Kidney (tissue), 14 donors: ENCODE data around the gene ITPK1. TPM values are rescaled to one million over a fixed set of nuclear protein-coding genes. Genes with fewer than 3 reads are reported as not detected.

ENCODE experiments used
- DNase-seq, 5 donors: peaks; one replicate each; pipeline ENCODE4 v3.0.0-alpha.2; 2013 to 2020
- FAIRE-seq: peaks from 2 replicates; lab custom pipeline; 2012; peaks lifted over from hg19 to GRCh38; lab: Jason Lieb, UNC
- H3K27ac ChIP-seq, 2 donors: one replicate each; pipeline ENCODE4 v1.7.0; 2013; ENCODE audit warnings: low read depth in 2 of 2, low read length in 2 of 2, inconsistent platforms in 1 of 2
- H3K27me3 ChIP-seq: one replicate; pipeline ENCODE4 v1.7.1; 2013; ENCODE audit warnings: low read length, inconsistent platforms; ENCODE audit not compliant: control insufficient read depth, insufficient read depth
- H3K36me3 ChIP-seq, 3 donors: one replicate each; pipeline versions ENCODE4 v1.7.0 to v1.7.1; 2013; ENCODE audit warnings: low read length in 3 of 3, control low read depth in 1 of 3, inconsistent platforms in 1 of 3; ENCODE audit not compliant: insufficient read depth in 3 of 3, control insufficient read depth in 2 of 3
- H3K4me1 ChIP-seq, 3 donors: one replicate each; pipeline versions ENCODE4 v1.7.0 to v1.7.1; 2013; ENCODE audit warnings: low read length in 3 of 3, inconsistent platforms in 1 of 3, low read depth in 1 of 3; ENCODE audit not compliant: control insufficient read depth in 2 of 3, insufficient read depth in 2 of 3
- H3K4me3 ChIP-seq, 3 donors: one replicate each; pipeline versions ENCODE4 v1.7.0 to v1.8.1; 2013; ENCODE audit warnings: low read length in 3 of 3, control low read depth in 1 of 3, inconsistent platforms in 1 of 3
- H3K9ac ChIP-seq, 3 donors: one replicate each; pipeline versions ENCODE4 v1.7.0 to v1.7.1; 2013; ENCODE audit warnings: low read length in 3 of 3, control low read depth in 1 of 3, inconsistent platforms in 1 of 3
- H3K9me3 ChIP-seq, 3 donors: one replicate each; pipeline versions ENCODE4 v1.7.0 to v1.7.1; 2013; ENCODE audit warnings: low read length in 3 of 3, control low read depth in 1 of 3, inconsistent platforms in 1 of 3; ENCODE audit not compliant: control insufficient read depth in 2 of 3, insufficient read depth in 1 of 3
- CTCF ChIP-seq: IDR thresholded peaks from 3 replicates; pipeline ENCODE4 v1.5.1; 2012; ENCODE audit warnings: mild to moderate bottlenecking, moderate library complexity, borderline replicate concordance; ENCODE audit not compliant: insufficient read depth; ENCODE audit errors: extremely low read depth
- intact Hi-C: fragments of 100-400 bp; cut with DNase I; formaldehyde crosslinking; loops from one replicate; pipeline ENCODE4 v1.11.1; 2022
- polyA plus RNA-seq: library from polyadenylated mRNA; stranded (reverse); fragments of 350-450 nt; fragmentation: Illumina TruSeq; extraction: RNeasy Lipid Tissue Mini Kit (QIAGEN cat#74804); gene quantifications from one replicate; pipeline ENCODE4 v1.2.3, GENCODE V29; 2014; ENCODE audit warnings: low read depth, low replicate concordance; ENCODE audit not compliant: insufficient read depth
- total RNA-seq: library from RNA; stranded (reverse); fragmentation: NEBNext Ultra II Directional; extraction: Animal tissue kit (Norgen Biotek cat#: 25700); gene quantifications from one replicate; pipeline ENCODE4 v1.2.1, GENCODE V29; 2021
- donor health status: control.
- donor health status: control.
- donor health status: control.
- donor health status: control.
- donor health status: control.
- donor health status: DM: yes; HTN: yes; CAD: no.
- donor health status: Normal renal cell carcinoma (clear cell type).

Gene ITPK1
- total and polyA plus RNA-seq, 2 donors from 2014 or later = 43.6 to 92.0 TPM

GRCh38 chr14:93148979-93149378 is 33.3 kb upstream of the ITPK1 start:
- intact Hi-C loops = no loop called here
- no peak overlapping the region for H3K9ac ChIP-seq
- DNase-seq = peak in 1 of 5 donors; percentile 40
- no peak for TF ChIP-seq CTCF
- H3K27me3 ChIP-seq = no peaks in the 10 kb centered on the region
- H3K9me3 ChIP-seq = no peaks in the 10 kb centered on the region
- H3K36me3 ChIP-seq = no peaks in the 10 kb centered on the region
- no peak for FAIRE-seq
- H3K4me1 ChIP-seq = peaks cover 0 to 10% (median 8%) of the 10 kb centered on the region in 3 donors
- no peak overlapping the region for H3K27ac ChIP-seq
- H3K4me3 ChIP-seq = no peak overlapping the region

- FAIRE-seq (no peak), DNase-seq (peak in 1 of 5 donors; percentile 6)
- H3K27ac ChIP-seq = no peak overlapping the region
- no peaks in the 10 kb centered on the region for H3K36me3 ChIP-seq
- H3K4me3 ChIP-seq = no peak overlapping the region
- intact Hi-C loops = no loop called here
- no peak for TF ChIP-seq CTCF
- no peaks in the 10 kb centered on the region for H3K9me3 ChIP-seq
- H3K9ac ChIP-seq = no peak overlapping the region
- H3K27me3 ChIP-seq = no peaks in the 10 kb centered on the region
- peaks cover 0 to 9% (median 7%) of the 10 kb centered on the region in 3 donors for H3K4me1 ChIP-seq
These were observed 30.4 kb upstream of the ITPK1 start for GRCh38 chr14:93146119-93146518.

DNA sequence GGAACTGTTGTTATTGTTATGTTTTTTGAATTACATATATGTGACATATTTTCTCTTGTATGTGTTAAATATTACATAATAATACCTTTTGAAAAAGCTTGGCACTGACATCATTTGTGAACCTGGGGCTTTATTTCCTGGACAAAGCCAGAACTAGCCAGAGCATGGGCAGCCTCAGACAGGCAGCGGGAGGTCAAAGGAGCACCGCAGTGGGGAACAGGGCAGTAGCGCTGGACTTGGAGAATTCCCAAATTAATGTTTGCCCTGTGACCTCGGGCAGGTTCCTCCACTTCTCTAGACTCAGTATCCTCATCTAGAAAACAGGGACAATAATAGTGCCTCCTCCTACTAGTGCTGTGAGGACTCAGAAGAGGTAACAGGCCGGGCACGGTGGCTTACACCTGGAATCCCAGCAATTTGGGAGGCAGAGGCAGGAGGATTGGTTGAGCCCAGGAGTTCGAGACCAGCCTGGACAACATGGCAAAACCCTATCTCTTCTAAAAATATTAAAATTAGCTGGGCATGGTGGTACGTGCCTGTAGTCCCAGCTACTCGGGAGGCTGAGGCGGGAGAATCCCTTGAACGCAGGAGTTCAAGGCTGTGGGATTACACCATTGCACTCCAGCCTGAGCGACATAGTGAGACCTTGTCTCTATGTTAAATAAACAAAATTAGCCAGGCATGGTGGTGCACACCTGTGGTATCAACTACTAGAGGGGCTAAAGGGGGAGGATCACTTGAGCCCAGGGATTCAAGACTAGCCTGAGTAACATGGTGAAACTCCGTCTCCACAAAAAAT is 27.3 kb upstream of the ITPK1 start:
- intact Hi-C loops = no loop called here
- Histone ChIP-seq H3K9me3 (no peaks in the 10 kb centered on the region), H3K36me3 (no peaks in the 10 kb centered on the region), H3K4me3 (no peak overlapping the region), H3K27me3 (no peaks in the 10 kb centered on the region), H3K9ac (no peak overlapping the region), H3K27ac (no peak overlapping the region), H3K4me1 (peaks cover 0 to 4% (median 0%) of the 10 kb centered on the region in 3 donors)
- FAIRE-seq = no peak
- peak in 1 of 5 donors; percentile 57 for DNase-seq
- no peak for TF ChIP-seq CTCF
